Measurements from ENCODE around the gene HES5.

HES5 gene

DNA sequence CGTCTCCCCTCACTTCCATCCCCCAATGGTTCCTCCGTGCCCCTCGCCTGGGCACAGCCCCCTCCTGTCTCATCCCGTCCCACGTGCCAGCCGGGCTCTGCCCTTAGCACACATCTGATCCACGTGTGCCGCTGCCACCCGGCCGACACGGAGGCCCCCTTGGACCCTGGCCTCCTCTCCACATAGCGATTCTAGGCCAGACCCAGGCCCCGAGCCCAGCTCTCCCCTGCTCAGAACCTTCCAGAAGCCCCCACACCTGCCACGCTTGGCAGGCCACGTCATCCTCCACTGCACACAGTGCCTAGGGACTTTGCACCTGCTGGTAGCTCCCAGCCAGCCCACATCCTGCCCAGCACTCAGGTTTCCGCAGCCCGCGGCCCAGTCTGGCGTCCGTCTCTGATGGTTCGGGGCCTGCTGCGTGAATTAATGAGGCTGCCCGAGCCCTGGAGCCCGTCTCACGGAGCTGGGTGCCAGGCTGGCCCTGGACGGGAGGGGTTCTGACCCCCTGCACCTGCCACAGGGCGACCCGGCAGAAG, 33.9 kb downstream of the HES5 start:
- in situ Hi-C loops (cut with MboI; ENCODE audit: low pct_unique_long_range_greater_than_20kb, low sequenced_read_pairs, unreplicated experiment) = no loop called here
- TF ChIP-seq, protein P1, sequence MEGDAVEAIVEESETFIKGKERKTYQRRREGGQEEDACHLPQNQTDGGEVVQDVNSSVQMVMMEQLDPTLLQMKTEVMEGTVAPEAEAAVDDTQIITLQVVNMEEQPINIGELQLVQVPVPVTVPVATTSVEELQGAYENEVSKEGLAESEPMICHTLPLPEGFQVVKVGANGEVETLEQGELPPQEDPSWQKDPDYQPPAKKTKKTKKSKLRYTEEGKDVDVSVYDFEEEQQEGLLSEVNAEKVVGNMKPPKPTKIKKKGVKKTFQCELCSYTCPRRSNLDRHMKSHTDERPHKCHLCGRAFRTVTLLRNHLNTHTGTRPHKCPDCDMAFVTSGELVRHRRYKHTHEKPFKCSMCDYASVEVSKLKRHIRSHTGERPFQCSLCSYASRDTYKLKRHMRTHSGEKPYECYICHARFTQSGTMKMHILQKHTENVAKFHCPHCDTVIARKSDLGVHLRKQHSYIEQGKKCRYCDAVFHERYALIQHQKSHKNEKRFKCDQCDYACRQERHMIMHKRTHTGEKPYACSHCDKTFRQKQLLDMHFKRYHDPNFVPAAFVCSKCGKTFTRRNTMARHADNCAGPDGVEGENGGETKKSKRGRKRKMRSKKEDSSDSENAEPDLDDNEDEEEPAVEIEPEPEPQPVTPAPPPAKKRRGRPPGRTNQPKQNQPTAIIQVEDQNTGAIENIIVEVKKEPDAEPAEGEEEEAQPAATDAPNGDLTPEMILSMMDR (IDR thresholded peaks at IDR 0.05; ENCODE audit: extremely low read depth, insufficient read depth, missing control alignments) = no peak
- DNase-seq (ENCODE audit: low spot score) = peak; percentile 70

DNA sequence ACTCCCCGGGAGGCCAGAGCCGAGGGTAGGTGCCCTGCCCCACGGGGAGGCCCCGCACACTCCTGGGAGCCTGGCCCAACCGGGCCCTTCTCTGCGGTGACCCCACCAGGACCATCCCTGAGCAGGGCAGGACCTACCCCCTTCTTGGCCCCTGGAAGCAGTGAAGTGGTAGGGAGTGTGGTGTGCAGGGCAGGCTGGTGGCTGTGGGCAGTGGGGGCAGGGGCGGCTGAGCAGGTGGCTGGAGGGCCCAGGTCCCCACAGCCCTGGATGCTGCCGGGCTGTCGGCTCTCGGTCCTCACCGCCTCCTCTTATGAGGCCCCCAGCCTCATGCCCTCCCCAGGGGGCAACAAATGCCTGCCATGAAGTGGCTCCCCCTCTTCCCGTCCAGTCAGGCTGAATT, 34.5 kb downstream of the HES5 start:
- TF ChIP-seq, protein P1 (IDR thresholded peaks at IDR 0.05; ENCODE audit: extremely low read depth, insufficient read depth, missing control alignments) = no peak
- no peak for DNase-seq (ENCODE audit: low spot score)
- in situ Hi-C loops (cut with MboI; ENCODE audit: low pct_unique_long_range_greater_than_20kb, low sequenced_read_pairs, unreplicated experiment) = no loop called here

DNA sequence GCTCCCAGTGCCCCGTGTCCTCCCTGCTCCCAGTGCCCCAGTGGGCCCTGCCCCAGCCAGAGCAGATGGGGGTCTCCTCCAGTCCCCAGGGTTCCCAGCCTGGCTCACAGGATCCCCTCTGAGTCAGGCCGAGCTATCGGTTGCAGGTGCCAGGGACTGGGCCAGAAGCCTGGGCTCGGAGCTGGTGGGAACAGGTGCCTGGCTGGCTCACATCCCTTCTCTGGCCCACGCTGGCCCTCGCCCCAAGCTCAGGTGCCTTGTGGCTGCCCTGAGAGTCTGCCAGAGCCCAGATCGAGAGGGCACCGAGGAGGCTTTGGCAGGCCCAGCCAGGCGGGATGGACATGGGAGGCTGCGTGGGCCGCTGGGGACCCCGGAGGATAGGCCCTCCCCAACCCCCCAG, 35.0 kb downstream of the HES5 start:
- no peak for DNase-seq (ENCODE audit: low spot score)
- TF ChIP-seq, protein P1 (IDR thresholded peaks at IDR 0.05; ENCODE audit: extremely low read depth, insufficient read depth, missing control alignments) = no peak
- in situ Hi-C loops (cut with MboI; ENCODE audit: low pct_unique_long_range_greater_than_20kb, low sequenced_read_pairs, unreplicated experiment) = no loop called here

DNA sequence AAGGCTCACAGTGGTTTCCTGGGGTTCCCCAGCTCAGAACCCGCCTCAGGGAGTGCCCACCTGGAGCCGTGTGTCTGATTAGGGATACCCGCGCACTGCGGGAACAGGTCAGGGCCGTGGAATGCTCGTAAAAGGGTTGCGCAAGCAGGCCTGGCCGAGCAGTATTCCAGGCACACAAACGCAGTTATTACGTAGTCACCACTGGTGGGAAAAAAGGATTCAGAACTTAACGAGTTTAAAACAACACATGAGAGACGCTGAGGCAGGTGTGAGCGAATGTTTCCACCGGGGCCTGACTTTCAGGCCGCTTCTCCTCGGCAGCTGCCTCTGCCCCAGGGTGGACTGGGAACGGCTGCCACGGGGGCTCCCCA, 35.8 kb downstream of the HES5 start:
- DNase-seq (ENCODE audit: low spot score) = no peak
- in situ Hi-C loops (cut with MboI; ENCODE audit: low pct_unique_long_range_greater_than_20kb, low sequenced_read_pairs, unreplicated experiment) = no loop called here
- TF ChIP-seq, protein P1 (IDR thresholded peaks at IDR 0.05; ENCODE audit: extremely low read depth, insufficient read depth, missing control alignments) = no peak

DNA sequence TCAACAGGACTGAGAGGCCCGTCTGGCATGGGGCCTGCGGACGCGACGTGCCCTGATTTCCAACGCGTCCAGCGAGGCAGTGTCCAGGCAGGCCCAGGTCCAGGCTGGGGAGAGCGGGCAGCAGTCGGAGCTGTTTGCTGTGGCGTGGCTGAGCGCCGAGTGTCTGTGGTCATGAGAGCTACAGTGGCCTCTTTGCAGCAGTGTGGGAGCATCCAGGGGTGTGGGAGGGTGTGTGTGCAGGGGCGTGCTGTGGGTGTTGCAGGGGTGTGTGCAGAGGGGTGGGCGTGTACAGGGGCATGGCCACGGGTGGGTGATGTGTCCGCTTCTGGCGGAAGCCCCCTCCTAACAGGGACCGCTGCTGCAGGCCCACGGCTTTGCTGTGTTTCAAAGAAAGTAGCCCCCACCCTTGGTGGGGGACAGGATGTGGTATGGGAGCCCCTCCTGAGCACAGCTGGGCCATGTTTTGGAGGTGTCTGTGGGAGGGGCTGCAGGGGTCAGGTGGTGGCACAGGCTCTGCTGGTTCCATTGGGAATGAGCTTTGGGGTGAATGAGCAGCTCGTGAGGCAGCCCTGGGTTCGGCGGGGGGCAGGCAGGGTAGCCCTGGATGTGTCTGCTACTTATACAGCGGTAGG, 36.3 kb downstream of the HES5 start:
- in situ Hi-C loops (cut with MboI; ENCODE audit: low pct_unique_long_range_greater_than_20kb, low sequenced_read_pairs, unreplicated experiment) = no loop called here
- TF ChIP-seq, protein P1 (IDR thresholded peaks at IDR 0.05; ENCODE audit: extremely low read depth, insufficient read depth, missing control alignments) = no peak
- no peak for DNase-seq (ENCODE audit: low spot score)

DNA sequence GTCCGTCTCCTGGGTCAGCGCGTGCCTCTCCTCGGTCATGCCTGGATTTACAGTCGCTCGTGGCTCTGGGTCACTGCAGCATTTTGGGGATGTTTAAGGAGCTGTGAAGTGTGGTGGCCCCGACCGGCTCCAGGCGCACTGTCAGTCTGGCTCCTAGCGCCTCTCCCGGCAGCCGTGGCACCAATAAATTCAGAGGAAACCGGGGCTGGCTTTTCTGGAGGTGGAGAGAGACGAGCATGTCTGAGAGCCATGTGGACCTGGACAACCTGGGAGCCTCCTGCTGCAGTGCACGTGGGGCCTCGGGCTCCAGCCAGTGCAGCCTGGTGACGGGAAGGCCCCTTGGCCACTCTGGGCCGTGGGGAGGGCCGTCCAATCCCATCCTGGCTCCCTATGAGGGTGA, 36.8 kb downstream of the HES5 start:
- DNase-seq (ENCODE audit: low spot score) = no peak
- in situ Hi-C loops (cut with MboI; ENCODE audit: low pct_unique_long_range_greater_than_20kb, low sequenced_read_pairs, unreplicated experiment) = no loop called here
- TF ChIP-seq, protein P1 (IDR thresholded peaks at IDR 0.05; ENCODE audit: extremely low read depth, insufficient read depth, missing control alignments) = no peak

All from GM13977 (cell line).